Gastrocnemius medialis (tissue), 4 donors: ENCODE data around the gene NT5C1B.

ENCODE experiments used
- CTCF ChIP-seq, 5 experiments: fragments of 450-650 bp in 3 of 5; fragments of 200-600 bp in 2 of 5; sonication (generic) in 2 of 5; IDR thresholded peaks in 4 of 5; conservative IDR thresholded peaks in 1 of 5; 1 replicate in 4 of 5; 2 replicates in 1 of 5; pipeline ENCODE4 v1.5.1; 2016 to 2019; ENCODE audit warnings: antibody characterized with exemption in 5 of 5, mild to moderate bottlenecking in 3 of 5, moderate library complexity in 3 of 5
- POLR2A ChIP-seq, 2 donors: fragments of 450-650 bp; IDR thresholded peaks; one replicate each; pipeline ENCODE4 v1.6.1; 2017; ENCODE audit warnings: antibody characterized with exemption in 2 of 2, mild to moderate bottlenecking in 2 of 2, moderate library complexity in 2 of 2

DNA sequence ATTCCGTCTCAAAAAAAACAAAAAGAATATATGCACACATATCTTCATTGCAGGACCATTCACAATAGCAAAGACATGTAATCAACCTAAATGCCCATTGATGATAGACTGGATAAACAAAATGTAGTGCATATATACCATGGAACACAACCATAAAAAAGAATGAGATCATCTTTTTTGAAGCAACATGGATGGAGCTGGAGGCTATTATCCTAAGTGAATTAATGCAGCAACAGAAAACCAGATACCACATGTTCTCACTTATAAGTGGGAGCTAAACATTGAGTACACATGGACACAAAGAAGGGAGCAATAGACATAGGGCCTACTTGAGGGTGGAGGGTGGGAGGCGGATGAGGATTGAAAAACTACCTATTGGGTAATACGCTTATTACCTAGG lies 8.8 kb downstream of the NT5C1B start:
- TF ChIP-seq POLR2A (IDR thresholded peaks at IDR 0.05) = no peak
- no peak for TF ChIP-seq CTCF (IDR thresholded peaks at IDR 0.05 in 4 of 5, conservative IDR thresholded peaks at IDR 0.05 in 1 of 5)
